GM12878 (cell line): ENCODE results near the gene TSPAN16. TPM values are rescaled to one million over a fixed set of nuclear protein-coding genes. Genes with fewer than 3 reads are reported as not detected.

Experiments used
- ATAC-seq: fragments of 200-7000 bp; cut with Tn5 transposase; 3 replicates; pipeline ENCODE4 v1.9.1; 2020; ENCODE audit warnings: mild to moderate bottlenecking, moderate library complexity
- BruUV-seq: library from RNA; stranded (reverse); fragments of 400-500 nt; replicated peaks from 2 replicates; lab custom pipeline; 2021; lab: Mats Ljungman, UMichigan
- CTCF ChIA-PET: fragments of 300-600 bp; sonication (Branson Sonifier 250); formaldehyde crosslinking; extraction: SDS; loops from one replicate; lab custom pipeline; 2021; ENCODE audit warnings: inconsistent platforms; lab: Yijun Ruan, JAX
- POLR2A ChIA-PET: fragments of 350-600 bp; formaldehyde crosslinking; extraction: SDS; loops from one replicate; lab custom pipeline; 2021; ENCODE audit warnings: inconsistent platforms; lab: Charles Lee
- RAD21 ChIA-PET: fragments of 300-600 bp; sonication (Branson Sonifier 250); formaldehyde crosslinking; loops from one replicate; lab custom pipeline; 2023; ENCODE audit warnings: antibody characterized with exemption; ENCODE audit not compliant: unreplicated experiment; lab: Charles Lee
- SMC1A ChIA-PET: fragments of 300-600 bp; sonication (Branson Sonifier 250); formaldehyde crosslinking; loops from one replicate; lab custom pipeline; 2023; ENCODE audit not compliant: unreplicated experiment, uncharacterized antibody; lab: Charles Lee
- DNase-seq: peaks from one replicate; pipeline ENCODE4 v3.0.0-alpha.2; 2011; ENCODE audit warnings: low read depth, low spot score
- FAIRE-seq: peaks from 3 replicates; lab custom pipeline; 2011; peaks lifted over from hg19 to GRCh38; lab: Jason Lieb, UNC
- H2AFZ ChIP-seq: 2 replicates; pipeline ENCODE4 v1.6.0; 2011; ENCODE audit warnings: low read depth, low read length, control low read depth; ENCODE audit not compliant: control insufficient read depth
- H3K27ac ChIP-seq: 2 replicates; pipeline ENCODE4 v1.5.1; 2011; ENCODE audit warnings: control low read depth; ENCODE audit not compliant: control insufficient read depth, insufficient read depth
- H3K27me3 ChIP-seq, 2 experiments: replicated peaks in 1 of 2; 2 replicates each; pipeline versions ENCODE4 v1.6.0 to v1.6.1; 2011; ENCODE audit warnings: low read length in 1 of 2; ENCODE audit not compliant: control insufficient read depth in 2 of 2, insufficient read depth in 2 of 2
- H3K36me3 ChIP-seq, 2 experiments: 2 replicates each; pipeline ENCODE4 v1.5.1; 2011; ENCODE audit warnings: low read length in 1 of 2; ENCODE audit not compliant: control insufficient read depth in 2 of 2, insufficient read depth in 2 of 2
- H3K4me1 ChIP-seq: 2 replicates; pipeline ENCODE4 v1.6.1; 2011; ENCODE audit warnings: mild to moderate bottlenecking, low read length, moderate library complexity, mixed read lengths; ENCODE audit not compliant: control insufficient read depth, insufficient read depth
- H3K4me2 ChIP-seq: 2 replicates; pipeline ENCODE4 v1.6.0; 2011; ENCODE audit warnings: control low read depth; ENCODE audit not compliant: control insufficient read depth, insufficient read depth
- H3K4me3 ChIP-seq: fragments of 200-600 bp; sonication (generic); 2 replicates; pipeline ENCODE4 v1.5.1; 2016
- H3K79me2 ChIP-seq: 2 replicates; pipeline ENCODE4 v1.6.0; 2011; ENCODE audit warnings: low read length; ENCODE audit not compliant: control insufficient read depth, insufficient read depth
- H3K9ac ChIP-seq: 2 replicates; pipeline ENCODE4 v1.8.0; 2011; ENCODE audit warnings: low read length, control low read depth, mixed read lengths; ENCODE audit not compliant: control insufficient read depth, insufficient read depth
- H3K9me3 ChIP-seq: replicated peaks from 3 replicates; pipeline ENCODE4 v1.5.1; 2011; ENCODE audit warnings: mild to moderate bottlenecking, low read length; ENCODE audit not compliant: control insufficient read depth, insufficient read depth
- H4K20me1 ChIP-seq: 2 replicates; pipeline ENCODE4 v1.6.0; 2011; ENCODE audit not compliant: control insufficient read depth, insufficient read depth
- POU2F2 ChIP-seq: IDR thresholded peaks from 3 replicates; pipeline ENCODE4 v1.6.1; 2011; ENCODE audit warnings: low read depth, mild to moderate bottlenecking, low read length, borderline replicate concordance
- WGBS: methylation state at CpG from one replicate; pipeline ENCODE4 v1.1.6; 2016; ENCODE audit warnings: low lambda C conversion rate; ENCODE audit not compliant: insufficient replicate concordance, insufficient coverage; ENCODE audit errors: missing lambda C conversion rate; 5-methylcytosine and 5-hydroxymethylcytosine counted together
- in situ Hi-C: fragments of 300-500 bp; cut with MboI; formaldehyde crosslinking; loops from 9 replicates; pipeline ENCODE4 v1.14.3; 2018; ENCODE audit warnings: mixed read lengths
- intact Hi-C: fragments of 100-400 bp; cut with micrococcal nuclease; formaldehyde crosslinking; loops from one replicate; pipeline ENCODE4 v1.14.2; 2022; ENCODE audit not compliant: unreplicated experiment
- polyA plus RNA-seq, 11 experiments: library from polyadenylated mRNA; depleted of rRNA in 4 of 11; unstranded in 6 of 11; stranded (reverse) in 5 of 11; fragments of >200 nt; fragmentation: Nextera tagmentation in 4 of 11; fragmentation: Illumina TruSeq in 1 of 11; extraction: Ambion mirVana in 4 of 11; extraction: Trizol in 1 of 11; gene quantifications; 1 replicate in 1 of 11; 2 replicates in 10 of 11; pipeline versions ENCODE4 v1.2.1 to v1.2.3, GENCODE V29; 2011 to 2016; ENCODE audit warnings: inconsistent platforms in 2 of 11, missing spikeins in 2 of 11, low read depth in 1 of 11
- total RNA-seq, 4 experiments: library from RNA; depleted of rRNA in 3 of 4; stranded (reverse); fragments of >200 nt in 3 of 4; fragmentation: Illumina TruSeq in 1 of 4; extraction: Trizol in 1 of 4; gene quantifications; 2 replicates each; pipeline versions ENCODE4 v1.2.1 to v1.2.3, GENCODE V29; 2013 to 2021
- TF ChIP-seq, protein P1 (sequence below): fragments of 150-350 bp; IDR thresholded peaks from 2 replicates; pipeline ENCODE4 v1.6.1; 2016; ENCODE audit warnings: low read depth, low read length

The TSPAN16 gene
- total and polyA plus RNA-seq, 10 of the 15 experiments (the other 5 are each of a cell fraction or from before 2014, with no cell fraction given), result not detected

DNA sequence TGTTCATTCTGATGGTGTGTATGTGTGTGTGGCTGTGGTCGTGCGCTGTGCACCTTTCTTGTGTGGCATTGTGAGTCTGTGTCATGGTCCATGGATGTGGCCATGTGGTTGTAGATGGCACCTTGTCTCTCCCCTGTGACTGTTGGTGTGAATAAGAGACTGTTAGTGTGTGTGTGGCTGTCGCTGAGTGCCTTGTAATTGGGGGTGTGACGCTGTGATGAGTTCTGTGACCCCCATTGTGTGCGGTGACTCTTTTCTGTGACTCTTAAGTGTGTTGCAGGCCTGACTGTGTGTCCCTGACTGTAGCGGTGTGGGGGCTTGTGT lies 60.1 kb downstream of the TSPAN16 start:
- Histone ChIP-seq H3K4me3 (no peak overlapping the region), H3K27me3 (no peaks in the 10 kb centered on the region), H3K36me3 (no peaks in the 10 kb centered on the region), H4K20me1 (no peaks in the 10 kb centered on the region), H3K79me2 (no peaks in the 10 kb centered on the region), H2AFZ (no peak overlapping the region)
- FAIRE-seq, result no peak
- no peak for DNase-seq
- BruUV-seq, result no TSS peak
- in situ Hi-C loops, result no loop called here
- SMC1A ChIA-PET, result no interaction called here
- CTCF ChIA-PET, result no interaction called here
- TF ChIP-seq, protein P1, sequence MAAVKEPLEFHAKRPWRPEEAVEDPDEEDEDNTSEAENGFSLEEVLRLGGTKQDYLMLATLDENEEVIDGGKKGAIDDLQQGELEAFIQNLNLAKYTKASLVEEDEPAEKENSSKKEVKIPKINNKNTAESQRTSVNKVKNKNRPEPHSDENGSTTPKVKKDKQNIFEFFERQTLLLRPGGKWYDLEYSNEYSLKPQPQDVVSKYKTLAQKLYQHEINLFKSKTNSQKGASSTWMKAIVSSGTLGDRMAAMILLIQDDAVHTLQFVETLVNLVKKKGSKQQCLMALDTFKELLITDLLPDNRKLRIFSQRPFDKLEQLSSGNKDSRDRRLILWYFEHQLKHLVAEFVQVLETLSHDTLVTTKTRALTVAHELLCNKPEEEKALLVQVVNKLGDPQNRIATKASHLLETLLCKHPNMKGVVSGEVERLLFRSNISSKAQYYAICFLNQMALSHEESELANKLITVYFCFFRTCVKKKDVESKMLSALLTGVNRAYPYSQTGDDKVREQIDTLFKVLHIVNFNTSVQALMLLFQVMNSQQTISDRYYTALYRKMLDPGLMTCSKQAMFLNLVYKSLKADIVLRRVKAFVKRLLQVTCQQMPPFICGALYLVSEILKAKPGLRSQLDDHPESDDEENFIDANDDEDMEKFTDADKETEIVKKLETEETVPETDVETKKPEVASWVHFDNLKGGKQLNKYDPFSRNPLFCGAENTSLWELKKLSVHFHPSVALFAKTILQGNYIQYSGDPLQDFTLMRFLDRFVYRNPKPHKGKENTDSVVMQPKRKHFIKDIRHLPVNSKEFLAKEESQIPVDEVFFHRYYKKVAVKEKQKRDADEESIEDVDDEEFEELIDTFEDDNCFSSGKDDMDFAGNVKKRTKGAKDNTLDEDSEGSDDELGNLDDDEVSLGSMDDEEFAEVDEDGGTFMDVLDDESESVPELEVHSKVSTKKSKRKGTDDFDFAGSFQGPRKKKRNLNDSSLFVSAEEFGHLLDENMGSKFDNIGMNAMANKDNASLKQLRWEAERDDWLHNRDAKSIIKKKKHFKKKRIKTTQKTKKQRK, result no peak
- 0 out of 3 replicates have a peak, but pooled peaks have one; percentile 29 for TF ChIP-seq POU2F2
- TF ChIP-seq, all 136 proteins: peak for 1
- POLR2A ChIA-PET, result no interaction called here
- H3K27ac ChIP-seq, result no peak overlapping the region
- peaks cover 4% of the 10 kb centered on the region; the same call in 1 of the 2 replicates for H3K4me1 ChIP-seq
- H3K9ac ChIP-seq, result no peak overlapping the region
- no peaks in the 10 kb centered on the region for H3K9me3 ChIP-seq
- RAD21 ChIA-PET, result no interaction called here
- intact Hi-C loops, result no loop called here
- ATAC-seq, result no peak
- peak overlapping the region; percentile 54 for H3K4me2 ChIP-seq
- WGBS, result 86% methylated on average over 6 of the region's 6 CpGs
